H1 (cell line): Measurements from ENCODE around the gene PTPRT. TPM values are rescaled to one million over a fixed set of nuclear protein-coding genes. Genes with fewer than 3 reads are reported as not detected.

Experiments
- MAX ChIP-seq: IDR thresholded peaks from 2 replicates; pipeline ENCODE4 v1.6.1; 2012; ENCODE audit warnings: inconsistent platforms
- polyA plus RNA-seq, 7 experiments: library from polyadenylated mRNA; depleted of rRNA in 3 of 7; stranded (reverse) in 5 of 7; unstranded in 2 of 7; fragments of >200 nt in 5 of 7; fragments of 200-250 nt in 2 of 7; gene quantifications; 1 replicate in 5 of 7; 2 replicates in 1 of 7; 4 replicates in 1 of 7; pipeline versions ENCODE4 v1.2.1 to v1.2.3, GENCODE V29; 2011 to 2013; ENCODE audit warnings: missing spikeins in 2 of 7, mixed read lengths in 2 of 7
- total RNA-seq: library from RNA; stranded (reverse); fragmentation: NEBNext Ultra II Directional; extraction: Animal tissue kit (Norgen Biotek cat#: 25700); gene quantifications from 2 replicates; pipeline ENCODE4 v1.2.1, GENCODE V29; 2021

The PTPRT gene
- total and polyA plus RNA-seq, 2 of the 8 experiments (the other 6 are each of a cell fraction or from before 2014, with no cell fraction given), result 0.33 to 1.8 TPM

GRCh38 chr20:42924215-42924614 lies 265.5 kb downstream of the PTPRT start (continued):
- TF ChIP-seq MAX, result no peak
- TF ChIP-seq, all 59 proteins: peak for 0
